Coronary artery (tissue), 2 donors: ENCODE measurements around the gene CENPU.

Experiments used
- DNase-seq: peaks from one replicate; pipeline ENCODE4 v3.0.0-alpha.2; 2017; ENCODE audit warnings: low spot score
- H3K27ac ChIP-seq, 2 donors: fragments of 200-600 bp; sonication (generic); one replicate each; pipeline ENCODE4 v1.5.1; 2016 to 2019
- H3K4me3 ChIP-seq: fragments of 200-600 bp; sonication (generic); 2 replicates; pipeline ENCODE4 v1.5.1; 2016; ENCODE audit warnings: mild to moderate bottlenecking, moderate library complexity
- TF ChIP-seq, protein P1 (sequence below): fragments of 200-600 bp; sonication (generic); IDR thresholded peaks from one replicate; pipeline ENCODE4 v1.5.1; 2019; ENCODE audit warnings: antibody characterized with exemption

The CENPU gene

DNA sequence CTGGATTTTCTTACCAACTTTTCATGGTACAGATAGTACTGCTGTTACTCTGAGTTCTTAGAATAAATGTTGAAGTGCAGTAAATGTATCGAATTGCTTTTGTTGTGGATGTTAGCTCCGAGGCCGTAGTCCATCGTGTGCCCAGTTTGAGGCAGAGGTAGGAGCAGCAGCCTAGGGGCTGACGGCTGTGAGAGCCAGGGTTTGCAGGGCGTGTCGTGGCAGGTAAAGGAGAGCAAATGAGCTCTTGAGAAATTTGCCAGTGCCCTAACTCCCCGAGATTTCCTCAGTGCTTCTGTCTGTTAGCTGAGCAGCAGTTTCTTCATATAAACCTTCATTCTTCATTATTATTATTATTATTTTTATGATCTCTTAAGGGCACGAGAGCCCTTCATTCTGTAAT is 62.8 kb downstream of the CENPU start:
- TF ChIP-seq, protein P1, sequence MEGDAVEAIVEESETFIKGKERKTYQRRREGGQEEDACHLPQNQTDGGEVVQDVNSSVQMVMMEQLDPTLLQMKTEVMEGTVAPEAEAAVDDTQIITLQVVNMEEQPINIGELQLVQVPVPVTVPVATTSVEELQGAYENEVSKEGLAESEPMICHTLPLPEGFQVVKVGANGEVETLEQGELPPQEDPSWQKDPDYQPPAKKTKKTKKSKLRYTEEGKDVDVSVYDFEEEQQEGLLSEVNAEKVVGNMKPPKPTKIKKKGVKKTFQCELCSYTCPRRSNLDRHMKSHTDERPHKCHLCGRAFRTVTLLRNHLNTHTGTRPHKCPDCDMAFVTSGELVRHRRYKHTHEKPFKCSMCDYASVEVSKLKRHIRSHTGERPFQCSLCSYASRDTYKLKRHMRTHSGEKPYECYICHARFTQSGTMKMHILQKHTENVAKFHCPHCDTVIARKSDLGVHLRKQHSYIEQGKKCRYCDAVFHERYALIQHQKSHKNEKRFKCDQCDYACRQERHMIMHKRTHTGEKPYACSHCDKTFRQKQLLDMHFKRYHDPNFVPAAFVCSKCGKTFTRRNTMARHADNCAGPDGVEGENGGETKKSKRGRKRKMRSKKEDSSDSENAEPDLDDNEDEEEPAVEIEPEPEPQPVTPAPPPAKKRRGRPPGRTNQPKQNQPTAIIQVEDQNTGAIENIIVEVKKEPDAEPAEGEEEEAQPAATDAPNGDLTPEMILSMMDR, result no peak
- Histone ChIP-seq H3K27ac (no peak overlapping the region), H3K4me3 (no peak overlapping the region)
- DNase-seq, result no peak

DNA sequence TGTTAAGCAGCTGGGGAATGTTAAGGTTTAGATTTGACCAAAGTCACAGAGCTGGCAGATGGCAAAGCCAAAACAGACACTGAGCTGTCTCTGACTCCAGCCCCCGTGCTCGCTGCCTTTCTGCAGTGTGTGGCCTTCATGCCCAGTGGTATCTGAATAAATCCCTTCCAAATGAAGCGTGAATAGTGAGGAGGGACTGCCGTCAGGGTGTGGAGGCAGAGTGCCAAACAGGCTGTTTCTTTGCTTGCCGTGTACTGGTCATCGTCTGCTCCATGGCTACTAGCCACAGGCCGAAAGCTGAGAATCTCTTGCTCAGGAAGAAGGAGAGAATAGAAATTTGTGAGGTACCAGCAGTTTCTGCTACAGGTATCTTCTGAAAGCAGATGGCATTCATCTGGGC is 64.6 kb downstream of the CENPU start:
- no peak for DNase-seq
- TF ChIP-seq, protein P1, result no peak
- Histone ChIP-seq H3K27ac (no peak overlapping the region), H3K4me3 (no peak overlapping the region)

DNA sequence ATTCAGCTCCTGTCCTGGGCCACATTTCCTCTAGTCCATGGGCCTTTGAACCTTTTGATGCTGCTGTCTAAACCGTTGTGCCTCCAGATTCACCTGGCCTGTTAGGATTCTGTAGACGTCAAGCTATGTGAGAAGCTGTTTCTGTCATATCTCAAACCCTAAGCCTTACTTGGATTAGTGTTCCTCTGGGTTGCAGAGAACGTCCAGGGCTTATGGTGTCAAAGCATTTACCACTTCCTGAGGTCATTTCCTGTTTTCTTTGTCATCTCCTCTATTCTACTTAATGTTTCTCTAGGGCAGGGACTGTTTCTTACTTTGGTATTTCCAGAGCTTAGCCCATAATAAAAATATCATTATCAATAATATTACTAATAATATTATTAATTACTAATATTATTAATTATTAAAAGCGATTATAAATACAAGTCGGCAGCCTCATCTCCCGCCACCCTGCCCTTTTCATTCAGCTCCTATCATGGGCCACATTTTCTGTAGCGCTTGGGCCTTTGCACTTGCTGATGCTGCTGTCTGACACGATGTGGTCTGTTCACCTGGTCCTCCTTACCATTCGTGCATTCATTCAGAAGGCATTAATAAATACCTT is 65.3 kb downstream of the CENPU start:
- DNase-seq, result no peak
- no peak overlapping the region for H3K27ac ChIP-seq
- no peak overlapping the region for H3K4me3 ChIP-seq
- TF ChIP-seq, protein P1, result no peak

DNA sequence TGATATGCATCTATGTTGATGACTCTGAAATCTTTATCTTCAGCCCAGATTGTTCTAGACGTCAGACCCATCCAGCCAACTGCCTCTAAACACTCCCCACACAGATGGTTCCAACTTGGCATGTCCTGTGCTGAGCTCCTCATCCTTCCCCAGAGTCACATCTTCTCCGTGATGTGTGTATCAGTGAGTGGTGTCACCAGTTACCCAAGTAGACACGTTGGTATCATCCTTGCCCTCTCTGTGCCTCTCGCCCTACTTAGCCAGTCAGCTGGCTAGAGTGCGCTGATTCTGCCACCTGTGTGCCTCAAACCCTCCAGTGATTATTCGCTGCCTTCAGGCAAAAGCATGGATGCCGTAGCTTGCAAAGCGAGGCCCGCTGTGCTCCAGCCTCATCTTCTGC is 65.8 kb downstream of the CENPU start:
- Histone ChIP-seq H3K27ac (no peak overlapping the region), H3K4me3 (no peak overlapping the region)
- TF ChIP-seq, protein P1, result no peak
- DNase-seq, result no peak

DNA sequence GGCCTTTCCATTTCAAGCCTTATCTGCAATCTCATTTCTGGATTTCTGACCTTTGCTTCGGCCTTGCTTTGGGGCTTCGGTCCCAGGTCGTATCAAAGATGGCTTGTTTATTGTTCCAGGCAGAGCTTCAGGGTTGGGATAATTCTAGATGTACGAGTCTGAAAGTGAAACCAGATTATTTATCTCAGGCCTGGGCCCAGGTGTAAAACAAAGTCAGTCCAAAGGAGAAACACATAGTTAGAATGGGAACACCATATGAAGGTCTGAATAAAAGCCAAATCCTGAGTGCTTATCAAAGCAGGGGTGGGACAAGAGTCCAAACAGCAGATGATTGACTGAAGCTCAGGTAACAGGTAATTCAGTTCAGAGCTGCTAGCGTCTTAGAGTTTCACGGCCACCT is 67.2 kb downstream of the CENPU start:
- TF ChIP-seq, protein P1, result no peak
- Histone ChIP-seq H3K27ac (no peak overlapping the region), H3K4me3 (no peak overlapping the region)
- DNase-seq, result no peak

DNA sequence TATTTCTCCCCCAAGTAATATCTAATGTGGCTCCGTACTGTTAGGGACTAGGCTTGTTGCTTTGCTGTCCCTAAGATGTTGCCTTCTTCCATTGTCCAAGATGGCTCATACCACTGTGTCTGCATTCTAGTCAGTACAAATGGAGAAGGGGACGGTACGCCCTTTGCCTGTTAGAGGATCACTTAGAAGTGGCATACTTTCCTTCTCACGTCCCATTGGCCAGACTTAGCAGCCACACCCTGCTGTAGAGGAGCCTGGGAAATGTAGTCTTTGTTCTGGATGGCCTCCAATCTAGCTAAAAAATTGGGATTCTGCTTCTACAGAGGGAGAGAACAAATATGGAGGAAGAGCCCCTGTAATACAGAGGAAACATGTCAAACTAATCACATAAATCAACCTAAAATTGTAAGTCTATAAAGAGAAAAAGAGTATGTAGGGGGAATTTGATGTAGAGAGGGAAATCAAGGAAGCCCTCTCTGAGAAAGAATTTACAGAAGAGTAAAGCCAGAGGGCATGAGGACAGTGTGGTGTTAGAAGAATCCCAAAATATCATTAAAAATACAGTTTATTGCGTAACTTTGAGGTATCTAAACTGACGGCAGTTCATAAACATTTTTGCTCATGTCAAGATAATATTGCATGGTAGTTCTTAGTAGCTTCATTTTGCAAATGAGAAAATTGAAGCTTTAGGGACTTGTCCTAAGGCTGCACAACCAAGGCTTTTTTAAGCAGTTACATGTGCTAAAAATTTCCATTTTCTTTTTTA is 69.3 kb downstream of the CENPU start:
- TF ChIP-seq, protein P1, result no peak
- no peak for DNase-seq
- no peak overlapping the region for H3K27ac ChIP-seq
- no peak overlapping the region for H3K4me3 ChIP-seq

DNA sequence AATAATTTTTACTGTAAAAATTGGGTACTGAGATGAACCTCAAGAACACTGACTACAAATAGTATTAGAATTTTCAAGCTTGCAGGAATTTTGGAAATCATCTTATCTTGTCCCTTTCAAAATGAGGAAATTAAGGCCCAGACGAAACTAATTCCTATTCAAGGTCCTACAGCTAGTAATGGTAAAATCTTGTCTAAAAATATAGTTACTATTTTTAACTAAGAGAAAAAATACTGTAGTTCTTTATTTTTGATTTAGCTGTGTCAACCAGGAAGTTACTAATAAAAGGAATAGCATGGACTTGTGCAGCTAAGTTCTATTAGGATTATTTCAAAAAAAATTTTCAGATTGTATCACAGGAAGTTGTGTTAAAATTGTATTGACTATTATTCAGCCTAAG is 71.7 kb downstream of the CENPU start:
- no peak overlapping the region for H3K27ac ChIP-seq
- no peak for DNase-seq
- H3K4me3 ChIP-seq, result no peak overlapping the region
- TF ChIP-seq, protein P1, result no peak
